Bone marrow (tissue), 2 donors: ENCODE data around the gene SLC35F1.

ENCODE experiments used
- DNase-seq, 2 donors: peaks; one replicate each; lab custom pipeline; 2025; lab: John Stamatoyannopoulos, UW

The SLC35F1 gene

DNA sequence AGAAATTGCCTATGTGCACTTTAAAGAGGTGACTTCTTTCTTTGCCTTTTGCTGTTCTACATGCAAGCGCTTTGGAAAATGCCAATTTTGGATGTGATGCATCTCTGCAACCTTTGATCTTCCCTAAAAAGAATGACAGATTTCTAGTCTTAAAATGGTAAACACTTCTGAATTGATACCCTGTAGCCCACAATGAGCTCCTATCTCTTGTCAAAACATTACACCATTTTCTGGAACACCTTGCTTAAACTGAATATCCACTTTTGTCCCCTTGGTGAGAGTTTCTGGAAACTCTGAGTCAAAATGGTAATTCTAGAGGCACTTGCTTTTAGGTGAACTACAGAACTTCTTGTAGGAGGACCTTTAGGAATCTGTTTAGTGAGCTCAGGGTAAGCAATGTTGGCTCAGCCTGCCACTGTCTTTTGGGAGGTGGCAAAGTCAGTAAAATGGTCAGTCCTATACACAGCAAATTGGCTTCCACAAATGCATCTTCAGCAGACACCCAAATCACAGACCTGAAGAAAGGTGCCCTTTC, 216.5 kb downstream of the SLC35F1 start:
- DNase-seq = no peak

DNA sequence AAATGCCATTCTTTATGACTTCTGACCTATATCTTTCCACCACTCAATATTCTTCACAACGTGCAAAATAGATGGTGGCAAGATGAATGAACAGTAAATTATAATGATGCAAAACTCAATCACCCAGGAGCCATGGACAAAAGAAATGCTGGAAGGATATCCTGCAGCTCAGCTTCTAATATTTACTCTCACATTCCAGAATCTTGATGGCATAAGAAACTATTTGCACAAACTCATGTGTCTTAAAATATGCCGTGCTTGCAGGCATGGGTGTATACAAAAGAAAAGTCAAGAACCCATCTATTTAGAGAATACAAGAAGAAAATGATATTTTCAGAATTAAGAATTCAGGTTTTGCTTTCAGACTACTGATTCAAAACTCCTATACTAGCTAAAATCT, 217.8 kb downstream of the SLC35F1 start:
- DNase-seq = no peak

DNA sequence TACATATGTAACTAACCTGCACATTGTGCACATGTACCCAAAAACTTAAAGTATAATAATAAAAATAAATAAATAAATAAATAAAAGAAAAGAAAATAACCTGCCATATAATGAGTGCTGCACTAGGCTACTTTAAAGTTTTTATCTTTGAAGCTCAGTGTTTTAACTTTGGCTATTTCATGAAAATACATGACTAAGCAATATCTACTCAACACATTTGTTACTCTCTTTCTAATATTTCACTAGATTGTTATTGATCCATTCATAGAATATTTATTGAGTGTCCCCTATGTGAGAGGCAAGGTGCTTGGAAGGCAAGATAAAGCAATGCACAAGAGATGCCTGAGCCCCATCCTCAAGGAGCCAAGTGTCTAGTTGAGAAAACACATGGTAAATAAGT, 221.7 kb downstream of the SLC35F1 start:
- no peak for DNase-seq

DNA sequence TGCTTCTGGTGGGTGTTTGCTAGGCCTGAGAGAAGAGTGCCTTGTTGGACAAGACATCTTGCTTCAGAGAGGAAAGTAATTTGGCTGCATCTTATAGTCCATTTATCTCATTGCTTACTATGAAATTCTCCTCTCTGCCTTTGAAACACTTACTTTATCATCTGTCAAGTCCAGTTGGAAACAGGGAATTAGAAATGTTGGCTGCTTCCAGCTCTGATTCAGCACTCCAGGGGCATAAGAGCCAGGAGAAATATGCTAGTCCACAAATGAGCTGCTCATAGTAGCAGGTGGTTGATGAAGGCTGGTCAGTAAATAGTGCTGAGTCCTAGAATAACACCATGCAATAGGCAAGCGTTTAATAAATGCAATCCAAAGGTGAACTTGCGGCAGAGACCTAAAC, 227.1 kb downstream of the SLC35F1 start:
- DNase-seq = no peak

DNA sequence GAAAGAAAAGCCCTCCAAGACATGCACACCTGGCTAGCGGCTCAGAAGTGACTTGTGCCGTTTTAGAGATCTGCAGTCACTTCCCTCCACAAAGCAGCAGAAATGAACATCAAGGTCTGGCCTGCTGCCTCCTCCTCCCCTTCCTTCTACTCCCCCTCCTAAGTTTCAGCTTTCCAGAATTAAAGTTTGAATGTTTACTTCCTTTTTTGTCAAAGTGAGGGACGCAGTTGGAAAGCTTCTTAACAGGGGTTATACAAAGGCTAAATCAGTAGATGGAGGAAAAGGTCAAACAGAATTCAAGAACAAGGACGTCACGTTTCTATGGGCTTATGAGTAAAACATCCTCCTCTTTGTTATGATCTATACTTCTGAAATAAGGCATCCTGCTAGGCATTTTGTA, 227.7 kb downstream of the SLC35F1 start:
- no peak for DNase-seq

DNA sequence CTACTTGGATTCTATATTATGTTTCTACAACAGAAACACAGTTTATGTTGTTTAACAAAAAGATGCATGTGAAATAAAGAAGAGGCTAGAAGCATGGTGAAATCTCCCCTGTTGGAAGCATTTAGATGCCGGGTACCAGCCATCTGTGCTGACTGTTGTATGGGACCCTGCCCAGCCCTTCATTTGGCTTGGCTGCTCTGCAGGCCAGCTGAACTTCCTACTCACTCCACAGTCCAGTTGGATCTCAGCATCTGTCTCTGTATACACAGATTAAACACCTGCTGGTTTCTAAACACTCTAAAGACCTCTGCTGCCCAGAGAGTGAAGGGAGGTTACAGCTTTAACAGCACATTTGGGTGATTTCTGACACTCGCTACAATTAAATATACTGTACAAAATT, 228.3 kb downstream of the SLC35F1 start:
- DNase-seq = no peak

DNA sequence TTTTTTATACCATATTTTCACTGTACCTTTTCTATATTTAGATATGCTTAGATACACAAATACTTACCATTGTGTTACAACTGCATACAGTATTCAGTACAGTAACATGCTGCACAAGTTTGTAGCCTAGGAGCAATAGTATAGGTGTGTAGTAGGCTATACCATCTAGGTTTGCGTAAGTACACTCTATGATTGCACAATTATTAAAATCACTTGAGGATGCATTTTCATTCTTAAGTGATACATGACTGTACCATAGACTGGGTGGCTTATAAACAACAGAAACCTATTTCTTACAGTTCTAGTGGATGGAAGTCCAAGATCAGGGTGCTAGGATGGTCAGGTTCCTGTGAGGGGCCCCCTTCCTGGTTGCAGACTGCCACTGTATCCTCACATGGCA, 234.1 kb downstream of the SLC35F1 start:
- DNase-seq = no peak

DNA sequence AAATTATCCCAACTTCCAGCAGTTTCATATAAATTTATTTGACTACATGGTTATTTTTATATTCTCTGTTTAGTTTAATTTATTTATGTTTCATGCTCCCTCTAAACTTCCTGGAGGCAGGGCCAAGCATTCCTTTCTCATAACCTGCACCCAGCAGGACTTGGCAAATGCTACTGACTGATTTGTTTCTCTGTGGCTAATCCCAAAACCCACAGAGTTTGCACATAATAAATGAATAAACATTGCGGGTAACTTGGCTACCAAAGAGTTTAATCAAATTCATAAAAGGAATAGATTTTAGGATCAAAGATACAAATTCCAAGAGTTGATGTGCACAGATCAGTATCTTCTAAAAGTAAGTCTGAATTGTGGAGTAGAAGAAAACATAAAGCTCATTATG, 239.5 kb downstream of the SLC35F1 start:
- no peak for DNase-seq

DNA sequence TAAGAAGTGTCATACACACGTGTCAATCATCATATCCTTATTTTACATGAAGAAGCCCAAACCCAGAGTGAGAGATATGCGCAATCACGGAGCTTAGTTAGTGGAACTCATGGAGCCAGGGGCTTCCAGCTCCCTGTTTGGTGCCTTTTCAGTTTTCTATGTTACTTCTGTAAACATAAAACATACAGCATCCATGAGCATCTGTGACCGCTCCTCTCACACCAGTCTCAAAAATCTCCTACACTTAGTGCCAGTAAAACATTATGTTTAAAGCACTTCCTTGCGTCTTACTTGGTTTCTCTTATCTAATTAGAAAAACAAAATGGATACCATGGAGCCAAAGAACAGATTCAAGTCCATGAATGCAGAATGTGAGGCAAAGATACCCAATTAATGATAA, 240.4 kb downstream of the SLC35F1 start:
- no peak for DNase-seq

DNA sequence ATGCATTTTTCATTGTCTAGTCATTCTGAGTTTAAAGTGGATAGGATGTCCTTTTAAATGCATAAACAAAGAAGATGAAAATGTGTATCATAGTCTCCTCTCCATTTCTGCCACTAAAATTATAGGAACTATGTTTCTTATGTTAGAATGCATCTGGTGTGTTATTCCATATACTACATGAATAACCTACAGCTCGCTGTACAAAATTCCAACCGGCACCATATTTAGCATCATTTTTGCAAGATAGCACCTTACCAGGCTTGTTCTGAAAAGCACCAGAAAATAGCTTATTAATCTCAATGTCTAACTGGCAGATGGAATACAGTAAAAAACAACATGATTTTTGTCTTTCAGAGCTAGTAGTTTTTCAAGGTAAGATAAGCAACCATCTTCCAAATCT, 241.5 kb downstream of the SLC35F1 start:
- DNase-seq = no peak

DNA sequence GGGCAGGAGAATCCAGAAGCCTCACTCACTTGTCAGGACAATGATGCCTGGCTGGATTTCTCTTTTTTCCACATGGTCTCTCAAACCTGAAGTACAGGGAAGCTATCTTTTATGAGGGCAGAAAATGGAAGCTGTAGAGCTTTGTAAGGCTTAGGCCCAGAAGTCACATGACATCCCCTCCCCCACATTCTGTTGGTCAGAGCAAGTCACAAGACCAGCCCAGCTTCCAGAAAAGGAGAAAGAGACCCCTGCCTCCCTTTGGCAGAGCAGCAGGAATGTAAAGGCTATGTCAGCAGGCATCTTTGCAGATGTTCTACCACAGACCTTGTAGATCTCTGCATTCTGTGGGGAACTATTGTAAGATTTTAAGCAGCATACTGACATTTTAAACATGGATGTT, 245.5 kb downstream of the SLC35F1 start:
- DNase-seq = no peak

DNA sequence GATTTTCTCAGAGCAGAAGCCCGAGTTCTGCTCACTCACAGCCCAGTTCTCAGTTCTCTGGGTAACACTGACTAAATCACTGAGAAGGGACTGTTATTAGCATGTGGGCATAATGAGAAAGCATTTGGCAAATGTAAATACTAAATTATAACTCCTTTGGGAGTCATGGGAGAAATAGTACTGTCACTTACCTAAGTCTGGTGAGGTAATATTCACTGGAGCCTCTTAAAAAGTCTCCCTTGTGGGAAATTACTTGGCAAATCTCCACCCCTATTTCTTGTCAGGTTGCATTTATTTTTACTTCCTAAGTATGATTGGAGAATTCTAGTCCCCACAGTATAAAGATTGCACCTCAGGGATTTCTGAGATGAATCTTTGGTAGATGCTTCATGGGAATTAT, 254.3 kb downstream of the SLC35F1 start:
- DNase-seq = no peak

DNA sequence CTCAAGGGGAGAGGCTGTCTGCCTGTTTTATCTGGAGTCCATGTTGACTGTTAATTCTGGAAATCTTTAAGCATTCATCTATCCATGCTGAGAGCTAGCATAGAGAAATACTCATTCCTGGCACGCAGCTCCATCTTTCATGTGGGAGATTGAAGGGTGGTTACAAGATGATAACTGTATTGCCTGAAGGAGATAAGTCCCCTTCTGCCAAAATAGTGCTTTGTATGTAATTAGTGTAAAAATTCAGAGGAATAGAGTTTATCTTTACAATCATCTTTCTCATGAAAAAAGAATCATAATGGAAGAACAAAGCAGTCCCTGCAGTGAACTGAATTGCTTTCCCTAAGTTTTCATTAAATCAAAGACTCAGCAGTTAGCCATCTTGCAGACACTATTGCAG, 256.5 kb downstream of the SLC35F1 start:
- DNase-seq = no peak

DNA sequence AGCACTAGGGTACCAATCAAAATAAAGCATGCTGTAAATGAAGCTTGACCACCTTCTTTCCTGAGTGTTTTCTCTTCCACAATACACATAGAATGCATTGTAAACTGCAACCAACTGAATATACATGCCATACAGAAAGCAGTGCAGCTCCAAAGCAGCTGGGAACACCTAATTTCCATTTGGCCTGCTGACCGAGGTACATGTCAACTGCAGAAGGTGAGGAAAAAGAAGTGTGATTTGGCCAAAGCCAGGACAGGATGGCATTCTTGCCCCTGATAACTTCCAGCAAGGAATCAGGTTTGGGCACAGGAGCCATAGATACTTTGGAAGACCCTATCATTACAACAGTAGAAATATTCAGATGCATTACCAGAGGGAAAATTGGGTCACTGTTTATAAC, 258.4 kb downstream of the SLC35F1 start:
- DNase-seq = no peak

DNA sequence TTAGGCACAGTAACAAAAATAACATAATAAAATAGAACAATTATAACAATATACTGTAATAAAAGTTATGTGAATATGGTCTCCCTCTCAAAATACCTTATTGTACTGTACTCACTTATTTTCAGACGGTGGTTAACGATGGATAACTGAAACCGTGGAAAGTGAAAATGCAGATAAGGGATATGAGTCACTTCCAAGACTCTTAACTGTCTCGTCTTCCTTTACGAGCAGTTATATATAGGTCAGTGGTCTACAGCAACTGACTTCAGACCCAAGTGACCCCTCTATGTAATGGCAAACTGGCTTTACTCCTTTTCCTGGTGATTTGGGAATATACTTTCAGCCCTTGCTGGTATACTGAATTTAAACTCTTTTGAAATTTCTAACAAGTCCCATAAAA, 261.4 kb downstream of the SLC35F1 start:
- no peak for DNase-seq

DNA sequence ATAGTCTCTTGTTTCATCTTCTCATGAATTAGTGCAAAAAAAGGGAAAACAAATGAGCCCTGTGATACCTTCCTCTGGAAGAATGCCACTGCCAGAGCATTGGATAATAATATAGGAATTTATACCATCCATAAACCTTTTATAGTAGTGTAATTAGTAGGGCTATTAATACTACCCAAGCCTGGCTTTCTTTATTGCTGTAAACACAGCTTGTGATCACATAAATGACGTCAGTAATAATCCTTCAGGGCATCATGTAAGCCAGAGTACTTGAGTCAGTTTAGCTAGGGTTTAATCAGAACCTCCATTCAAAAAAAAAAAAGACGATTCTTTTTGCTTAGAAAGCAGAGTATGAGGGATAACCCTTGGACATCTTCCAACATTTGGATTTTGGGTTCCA, 264.8 kb downstream of the SLC35F1 start:
- DNase-seq = no peak

DNA sequence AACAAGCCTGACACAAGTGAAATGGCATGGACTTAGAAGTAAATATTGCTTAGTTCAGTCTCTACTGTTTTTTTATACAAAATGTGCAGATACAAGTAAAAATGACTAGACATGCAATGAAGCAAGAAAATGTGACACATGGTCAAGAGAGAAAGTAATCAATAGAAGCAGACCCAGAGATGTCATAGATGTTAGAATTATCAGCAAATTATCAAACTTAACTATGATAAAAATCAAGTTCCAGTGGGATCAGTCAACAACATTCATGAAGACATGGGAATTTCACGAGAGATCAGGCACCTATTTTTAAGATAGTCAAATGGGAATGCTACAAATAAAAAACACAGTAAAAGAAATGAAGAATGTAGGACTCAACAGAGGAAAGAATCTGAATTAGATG, 267.0 kb downstream of the SLC35F1 start:
- DNase-seq = no peak

DNA sequence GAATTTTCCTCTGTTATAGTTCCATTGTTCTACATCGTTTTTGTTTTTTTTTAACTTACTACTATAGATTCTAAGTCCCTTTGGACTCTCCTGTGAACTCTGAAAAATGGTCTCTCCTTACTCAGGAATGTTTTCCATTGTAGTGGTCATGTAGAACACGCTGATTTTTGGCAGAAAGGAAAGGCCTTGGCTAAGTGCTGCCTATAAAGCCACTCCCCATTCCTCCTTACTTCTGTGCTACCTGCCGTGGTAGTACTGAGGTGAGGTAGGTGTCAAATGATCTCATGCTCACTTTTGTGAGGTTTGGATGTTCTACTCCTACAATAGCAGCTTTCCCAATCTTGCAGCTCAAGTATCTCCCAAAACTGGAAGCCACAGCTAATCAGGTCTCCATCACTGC, 270.7 kb downstream of the SLC35F1 start:
- DNase-seq = no peak

DNA sequence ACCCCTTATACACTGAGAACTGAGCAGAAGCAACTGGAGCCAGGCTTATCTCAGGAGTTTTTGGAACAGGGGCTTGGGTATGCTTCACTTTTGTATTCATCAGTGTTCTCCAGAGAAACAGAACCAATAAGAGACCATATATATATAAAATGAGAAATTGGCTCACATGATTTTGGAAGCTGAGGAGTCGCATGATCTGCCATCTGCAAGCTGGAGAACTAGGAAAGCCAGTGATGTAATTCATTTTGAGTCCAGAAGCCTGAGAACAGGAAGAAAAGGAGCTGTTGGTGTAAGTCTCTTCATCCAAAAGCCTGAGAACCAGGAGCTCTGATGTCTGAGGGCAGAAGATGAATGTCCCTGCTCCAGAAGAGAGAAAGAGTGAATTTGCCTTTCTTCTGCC, 272.0 kb downstream of the SLC35F1 start:
- no peak for DNase-seq

DNA sequence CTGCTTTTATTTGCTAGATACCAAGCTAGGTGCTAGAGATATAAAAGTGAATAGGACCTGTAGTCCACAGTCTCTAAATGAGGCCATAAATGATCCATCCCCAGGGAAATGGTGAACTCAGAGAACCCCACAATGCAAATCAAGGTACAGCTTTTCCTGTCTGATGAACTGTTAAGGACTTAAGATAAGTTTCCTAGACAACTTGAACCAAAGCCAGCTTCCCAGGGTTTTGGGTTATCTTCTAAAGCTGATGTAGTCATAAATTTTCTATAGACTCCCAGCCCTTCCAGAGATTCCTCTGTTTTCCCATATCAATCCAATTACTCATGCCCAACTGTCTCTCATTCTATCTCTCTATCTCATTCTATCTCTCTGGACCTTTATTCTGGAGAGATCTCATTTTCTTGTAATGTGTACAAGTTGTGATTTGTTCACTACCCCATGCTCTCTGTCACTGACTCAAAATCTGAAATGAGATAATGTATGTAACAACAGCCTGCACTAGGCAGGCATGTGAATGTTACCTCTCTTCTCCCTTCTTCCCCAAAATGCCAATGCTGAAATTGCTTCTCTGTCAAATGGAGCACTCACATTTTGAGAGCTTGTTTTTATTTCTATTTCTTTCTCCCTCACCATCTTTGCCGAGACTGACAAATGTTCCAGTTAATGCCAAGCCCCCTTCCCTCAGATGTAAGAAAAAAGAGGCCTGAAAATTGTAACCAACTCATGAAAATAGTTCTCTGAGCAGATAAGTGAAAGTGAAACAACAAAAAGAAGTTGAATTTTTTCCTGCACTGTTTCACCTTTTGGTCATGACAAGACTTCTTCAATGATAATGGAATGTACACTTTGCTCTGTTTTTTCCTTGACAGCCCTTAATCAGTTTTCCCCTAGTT, 279.9 kb downstream of the SLC35F1 start:
- no peak for DNase-seq

DNA sequence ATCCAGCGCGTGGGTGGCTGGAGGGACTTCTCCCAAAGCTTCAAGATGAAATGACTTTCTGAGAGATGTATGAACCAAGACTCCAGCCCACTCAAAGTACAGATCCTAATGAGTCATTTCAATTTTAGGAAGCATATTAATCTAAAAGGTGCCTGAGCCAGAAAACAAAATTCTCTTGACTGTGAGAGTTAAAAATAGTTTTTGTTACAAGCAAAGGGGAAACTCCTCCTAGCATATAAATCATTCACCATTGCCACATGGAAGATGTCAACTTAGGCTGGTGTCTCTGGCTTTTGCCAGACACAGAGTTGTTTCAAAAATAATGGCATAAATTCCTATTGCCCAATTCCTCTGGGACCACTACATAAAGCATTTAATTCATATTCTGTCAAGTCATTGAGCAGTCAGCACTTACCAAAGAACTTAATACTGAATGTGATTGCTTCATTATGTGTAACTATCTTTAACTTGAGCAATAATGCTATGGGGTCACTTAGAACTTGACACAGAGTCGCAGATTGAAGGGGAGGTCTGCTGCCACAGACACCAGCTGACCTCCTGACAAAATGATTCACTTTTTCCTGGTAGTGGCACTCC, 280.6 kb downstream of the SLC35F1 start:
- peak in 1 of 2 donors; percentile 56 for DNase-seq

DNA sequence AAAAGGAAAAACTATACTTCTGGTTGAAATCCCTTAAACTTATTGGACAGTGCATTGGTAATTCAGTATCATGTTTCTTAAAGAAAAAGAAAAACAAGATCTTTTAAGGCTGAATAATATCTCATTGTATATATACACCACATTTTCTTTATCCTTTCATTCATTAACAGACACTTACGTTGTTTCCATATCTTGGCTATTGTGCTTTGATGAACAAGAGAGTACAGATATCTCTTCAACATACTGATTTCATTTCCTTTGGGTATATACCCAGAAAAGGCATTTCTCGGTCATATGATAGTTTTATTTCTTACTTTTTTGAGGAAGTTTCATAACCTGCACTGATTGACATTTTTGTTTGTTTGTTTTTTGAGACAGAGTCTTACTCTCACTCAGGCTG, 281.5 kb downstream of the SLC35F1 start:
- no peak for DNase-seq

DNA sequence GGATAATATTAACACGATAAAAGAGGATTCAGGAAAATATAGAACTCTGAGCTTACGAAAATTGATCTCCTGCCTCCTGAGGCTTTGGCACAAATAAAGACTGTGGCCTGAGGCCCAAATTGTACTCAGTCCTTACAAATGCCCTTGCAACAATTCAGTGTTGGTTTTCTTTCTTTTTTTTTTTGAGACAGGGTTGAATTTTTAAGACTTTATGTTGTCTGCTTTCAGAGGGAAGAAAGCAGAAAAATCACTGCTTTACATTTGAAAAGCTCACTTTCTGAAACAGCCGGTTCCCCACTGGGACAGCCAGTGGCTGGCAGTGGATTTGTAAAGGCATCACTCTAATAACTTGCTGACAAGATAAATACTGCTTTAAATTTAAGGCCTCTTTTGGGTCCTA, 290.5 kb downstream of the SLC35F1 start:
- no peak for DNase-seq

DNA sequence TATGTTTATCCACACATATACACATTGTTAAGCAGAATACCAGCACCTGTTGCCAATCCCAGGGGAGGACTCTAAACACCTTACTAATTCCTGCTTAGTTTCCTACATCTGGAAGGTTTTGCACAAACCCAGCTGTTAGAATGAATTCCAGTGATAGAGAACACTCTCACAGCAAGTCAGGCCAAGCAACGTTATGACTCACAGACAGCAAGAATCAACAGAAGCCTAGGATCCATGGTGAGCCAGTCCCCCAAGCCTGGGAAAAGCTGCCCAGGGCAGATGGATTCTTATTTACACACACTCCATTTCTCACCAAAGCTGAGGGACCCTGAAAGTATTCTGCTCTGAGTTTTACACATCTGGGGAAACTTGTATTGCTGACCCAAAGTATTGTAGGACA, 291.7 kb downstream of the SLC35F1 start:
- no peak for DNase-seq
